SK-N-MC (cell line): ENCODE results near the gene GDF9.

ENCODE experiments used
- DNase-seq: peaks from one replicate; pipeline ENCODE4 v3.0.0-alpha.2; 2011; ENCODE audit warnings: low read depth, low spot score
- H3K27ac ChIP-seq: fragments of 200-600 bp; sonication (generic); 2 replicates; pipeline ENCODE4 v1.5.1; 2016; ENCODE audit warnings: mixed run types
- H3K36me3 ChIP-seq: fragments of 200-600 bp; sonication (generic); 2 replicates; pipeline ENCODE4 v1.6.1; 2017; ENCODE audit warnings: antibody characterized with exemption, low read length, mixed read lengths; ENCODE audit not compliant: insufficient read depth
- H3K4me3 ChIP-seq: fragments of 200-600 bp; sonication (generic); 2 replicates; pipeline ENCODE4 v1.5.1; 2016
- H3K9ac ChIP-seq: fragments of 200-600 bp; sonication (generic); 2 replicates; pipeline ENCODE4 v1.8.0; 2017; ENCODE audit warnings: mixed run types, mixed read lengths; ENCODE audit not compliant: insufficient read length
- H3K9me3 ChIP-seq: fragments of 200-600 bp; sonication (generic); 2 replicates; pipeline ENCODE4 v1.6.1; 2017; ENCODE audit warnings: low read depth, mild to moderate bottlenecking, antibody characterized with exemption, low read length, moderate library complexity, mixed read lengths
- EZH2 ChIP-seq: fragments of 200-600 bp; sonication (generic); IDR thresholded peaks from one replicate; pipeline ENCODE4 v1.6.1; 2017; ENCODE audit warnings: antibody characterized with exemption
- FOXP2 ChIP-seq: optimal IDR thresholded peaks from 2 replicates; pipeline ENCODE3; 2011; ENCODE audit warnings: mild to moderate bottlenecking, moderate library complexity; ENCODE audit not compliant: insufficient read depth; ENCODE audit errors: extremely low read length, control extremely low read depth
- POLR2AphosphoS5 ChIP-seq: IDR thresholded peaks from 2 replicates; pipeline ENCODE4 v1.6.1; 2012; ENCODE audit warnings: mild to moderate bottlenecking, low read depth, low read length, borderline replicate concordance

The GDF9 gene

DNA sequence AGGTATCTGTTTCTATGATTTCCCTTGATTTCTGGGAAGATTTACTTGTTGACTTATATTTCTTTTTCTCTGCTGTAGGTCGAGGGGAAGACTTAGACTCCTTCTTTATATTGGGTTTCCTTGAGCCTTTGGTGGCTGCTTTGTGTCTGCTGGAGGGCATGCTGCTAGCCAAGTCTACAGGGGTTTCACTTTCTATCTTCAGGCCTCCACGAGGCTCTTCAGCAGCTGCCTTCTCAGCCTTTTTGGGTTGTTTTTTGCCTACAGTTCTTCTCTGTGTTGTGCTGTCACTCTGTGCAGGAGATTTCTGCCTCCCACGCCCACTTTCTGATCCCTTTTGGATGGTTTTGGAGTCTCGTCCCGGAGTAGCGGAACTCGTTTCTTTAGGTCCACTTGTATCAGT, 30.4 kb upstream of the GDF9 start:
- Histone ChIP-seq H3K36me3 (peaks cover 75% of the 10 kb centered on the region), H3K9me3 (no peaks in the 10 kb centered on the region), H3K4me3 (no peak overlapping the region), H3K9ac (no peak overlapping the region), H3K27ac (no peak overlapping the region)
- no peak for DNase-seq
- TF ChIP-seq EZH2 (no peak), FOXP2 (no peak), POLR2AphosphoS5 (no peak)

DNA sequence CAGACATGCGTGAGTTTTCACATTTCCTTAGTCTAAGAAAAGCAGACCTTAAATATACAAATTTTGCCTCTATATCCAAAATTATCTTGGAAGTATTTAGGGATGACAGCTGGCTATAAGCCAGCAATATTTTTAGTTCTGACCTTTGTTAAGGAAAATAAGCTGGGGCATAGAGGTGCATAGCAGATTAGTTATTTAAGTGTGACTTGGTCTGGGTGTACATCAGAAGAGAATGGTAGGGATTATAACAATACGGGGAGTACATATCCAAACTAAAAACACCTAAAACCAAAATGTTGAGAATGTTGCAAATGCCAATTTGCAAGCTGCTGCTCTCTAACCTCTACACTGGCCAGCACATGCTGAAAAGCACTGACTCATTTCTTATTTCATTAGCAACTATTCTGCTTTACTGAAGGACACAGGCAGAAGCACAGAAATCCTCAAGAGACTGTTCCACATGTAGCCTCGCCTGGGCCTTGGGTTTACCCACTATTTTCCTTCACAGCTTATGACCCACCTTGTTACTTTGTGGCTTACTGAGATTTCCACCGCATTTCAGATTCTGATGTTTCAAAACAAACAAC, 29.5 kb upstream of the GDF9 start:
- Histone ChIP-seq H3K9ac (no peak overlapping the region), H3K36me3 (peaks cover 74% of the 10 kb centered on the region), H3K4me3 (no peak overlapping the region), H3K9me3 (no peaks in the 10 kb centered on the region), H3K27ac (no peak overlapping the region)
- DNase-seq, result no peak
- TF ChIP-seq FOXP2 (no peak), POLR2AphosphoS5 (no peak), EZH2 (no peak)

DNA sequence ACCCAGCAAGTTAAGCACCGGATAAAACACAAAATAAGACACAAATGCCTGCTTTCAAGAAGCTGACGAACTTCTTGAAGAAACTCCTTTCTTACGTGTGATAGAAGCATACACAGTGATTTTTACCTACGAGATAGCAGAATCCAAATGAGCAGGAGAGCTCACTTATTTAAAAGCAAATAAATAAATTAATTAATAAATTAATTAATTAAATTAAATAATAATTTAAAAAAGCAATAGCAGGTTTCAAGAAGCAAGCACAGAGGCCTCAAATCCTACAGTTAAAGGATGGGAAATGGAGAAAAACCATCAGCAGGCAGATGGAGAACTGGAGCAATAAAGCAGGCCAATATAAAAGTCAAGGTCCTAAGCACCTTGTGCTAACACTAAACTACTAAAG, 24.5 kb upstream of the GDF9 start:
- Histone ChIP-seq H3K27ac (no peak overlapping the region), H3K9me3 (no peaks in the 10 kb centered on the region), H3K4me3 (no peak overlapping the region), H3K36me3 (peaks cover 80% of the 10 kb centered on the region), H3K9ac (no peak overlapping the region)
- no peak for DNase-seq
- TF ChIP-seq EZH2 (no peak), FOXP2 (no peak), POLR2AphosphoS5 (no peak)

DNA sequence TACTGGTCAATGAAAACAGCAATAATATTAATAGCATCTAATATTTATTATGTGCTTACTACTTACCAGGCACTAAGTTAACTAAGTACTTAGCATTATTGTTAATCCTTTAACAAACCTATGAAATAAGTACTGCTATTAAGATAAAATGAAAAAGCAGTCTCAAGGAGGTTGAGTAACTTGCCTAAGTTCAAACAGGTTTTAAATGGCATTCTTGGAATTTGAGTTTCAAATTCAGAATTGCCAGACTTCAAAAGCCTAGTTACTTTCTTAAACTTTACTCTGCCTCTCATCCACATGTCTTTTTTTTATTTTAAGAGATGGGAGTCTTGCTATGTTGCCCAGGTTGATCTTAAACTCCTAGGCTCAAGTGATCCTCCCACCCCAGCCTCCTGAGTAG, 23.2 kb upstream of the GDF9 start:
- TF ChIP-seq FOXP2 (no peak), POLR2AphosphoS5 (no peak), EZH2 (no peak)
- Histone ChIP-seq H3K27ac (no peak overlapping the region), H3K9ac (no peak overlapping the region), H3K4me3 (no peak overlapping the region), H3K36me3 (peaks cover 72% of the 10 kb centered on the region), H3K9me3 (no peaks in the 10 kb centered on the region)
- no peak for DNase-seq

DNA sequence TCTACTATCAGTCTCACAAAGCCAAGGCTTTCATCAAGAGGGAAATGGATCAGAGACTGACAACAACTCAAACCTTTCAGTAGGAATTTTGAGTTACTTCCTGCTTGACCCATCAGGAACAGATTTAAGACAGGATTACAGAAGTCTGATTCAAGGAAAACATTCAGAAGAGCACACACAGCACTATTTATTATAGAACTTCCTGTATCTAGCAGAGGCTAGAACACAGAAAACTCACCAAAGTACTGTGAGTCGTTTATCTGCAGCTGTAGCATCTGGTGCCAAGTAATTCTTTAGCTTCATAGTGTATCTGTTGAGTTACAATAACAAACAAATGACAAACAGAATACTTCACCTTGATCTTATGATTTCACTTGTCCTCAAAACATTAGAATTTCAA, 21.0 kb upstream of the GDF9 start:
- Histone ChIP-seq H3K36me3 (peaks cover 73% of the 10 kb centered on the region), H3K27ac (no peak overlapping the region), H3K9me3 (no peaks in the 10 kb centered on the region), H3K9ac (no peak overlapping the region), H3K4me3 (no peak overlapping the region)
- no peak for TF ChIP-seq FOXP2
- no peak for TF ChIP-seq EZH2
- no peak for TF ChIP-seq POLR2AphosphoS5
- DNase-seq, result no peak

DNA sequence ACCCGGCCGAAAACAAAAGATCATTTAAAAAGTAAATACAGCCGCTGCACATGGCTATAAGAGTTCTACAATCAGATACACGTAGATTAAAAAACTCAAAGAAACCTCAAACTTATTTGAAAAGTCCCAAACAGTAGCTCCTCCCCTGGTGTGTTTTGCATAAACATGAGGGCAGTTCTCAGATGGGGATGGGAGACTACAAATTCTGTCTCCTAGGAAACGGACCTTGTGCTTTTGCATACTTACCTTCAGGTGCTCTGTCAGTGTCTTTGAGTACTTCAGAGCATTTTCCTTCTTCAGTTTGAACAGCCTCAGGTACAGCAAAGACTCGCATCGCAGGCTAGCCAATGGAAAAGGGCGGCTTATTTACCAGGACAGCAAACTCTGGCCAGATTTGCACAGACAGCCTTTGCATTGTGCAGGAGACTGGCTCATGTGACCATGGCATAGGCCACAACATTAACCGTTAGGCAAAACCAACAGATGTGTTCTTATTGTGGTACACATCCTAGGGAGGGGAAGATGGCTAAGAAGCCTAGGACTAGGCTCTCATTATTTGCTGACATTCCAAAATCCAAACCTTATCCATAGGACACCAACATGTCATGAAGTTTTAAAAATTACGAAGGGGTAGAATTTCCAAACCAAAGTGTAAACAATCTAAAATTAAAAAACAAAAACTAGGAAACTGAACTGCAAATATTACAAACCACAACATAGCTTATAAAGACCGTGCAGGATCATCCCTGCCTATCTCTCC, 20.0 kb upstream of the GDF9 start:
- TF ChIP-seq EZH2 (no peak), POLR2AphosphoS5 (no peak), FOXP2 (no peak)

DNA sequence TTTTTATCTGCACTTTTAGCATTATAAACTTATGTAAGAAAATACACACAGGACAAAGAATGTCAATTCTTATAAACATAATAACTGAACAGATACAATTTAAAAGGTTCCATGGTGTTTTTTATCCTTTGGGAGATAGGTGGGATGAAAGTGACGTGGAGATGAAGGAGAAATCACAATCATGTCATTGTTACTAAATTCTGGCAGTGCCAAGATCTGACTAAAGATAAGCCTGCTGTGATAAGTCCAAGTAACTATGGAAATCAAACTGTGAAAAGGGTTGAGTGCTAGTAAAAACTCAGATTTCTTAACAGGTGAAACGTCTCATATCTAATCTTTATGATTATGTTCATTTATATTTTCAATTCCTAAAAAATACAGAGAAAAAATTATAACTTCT, 18.3 kb upstream of the GDF9 start:
- Histone ChIP-seq H3K27ac (no peak overlapping the region), H3K4me3 (no peak overlapping the region), H3K9me3 (no peaks in the 10 kb centered on the region), H3K36me3 (peaks cover 77% of the 10 kb centered on the region), H3K9ac (no peak overlapping the region)
- no peak for DNase-seq
- TF ChIP-seq FOXP2 (no peak), POLR2AphosphoS5 (no peak), EZH2 (no peak)

More for the DNA sequence above, 20.0 kb upstream of the GDF9 start:
- peaks cover 71% of the 10 kb centered on the region for H3K36me3 ChIP-seq
- no peak overlapping the region for H3K27ac ChIP-seq
- H3K9me3 ChIP-seq, result no peaks in the 10 kb centered on the region
- no peak for DNase-seq
- no peak overlapping the region for H3K4me3 ChIP-seq
- H3K9ac ChIP-seq, result no peak overlapping the region

DNA sequence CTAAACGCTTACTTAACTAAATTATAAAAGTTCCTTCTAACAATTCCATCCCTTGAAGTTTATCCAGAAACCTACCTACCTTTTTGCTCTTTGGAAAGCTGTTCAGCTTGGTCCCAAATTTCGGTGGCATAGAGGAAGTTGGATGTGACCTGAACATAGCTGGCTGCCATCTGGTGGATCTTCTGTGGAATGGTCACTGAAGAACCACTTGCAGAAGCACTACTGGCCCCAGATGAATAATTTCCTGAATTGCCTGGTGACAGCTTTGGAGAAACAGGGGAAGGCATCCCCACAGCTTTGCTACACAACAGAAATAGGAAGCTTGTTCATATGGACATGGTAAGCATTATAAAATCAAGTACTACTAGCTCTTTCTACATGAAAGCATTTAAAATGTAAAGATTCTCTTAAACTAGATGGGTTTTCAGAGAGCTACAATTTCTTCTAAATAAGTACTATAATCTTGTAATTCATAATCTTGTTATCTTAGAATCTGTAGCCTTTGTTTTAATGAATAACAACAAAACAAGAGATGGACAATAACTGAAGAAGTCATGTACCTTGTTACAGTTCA, 17.1 kb upstream of the GDF9 start:
- DNase-seq, result no peak
- Histone ChIP-seq H3K27ac (no peak overlapping the region), H3K9ac (no peak overlapping the region), H3K36me3 (peaks cover 78% of the 10 kb centered on the region), H3K9me3 (no peaks in the 10 kb centered on the region), H3K4me3 (no peak overlapping the region)
- TF ChIP-seq POLR2AphosphoS5 (no peak), FOXP2 (no peak), EZH2 (no peak)

DNA sequence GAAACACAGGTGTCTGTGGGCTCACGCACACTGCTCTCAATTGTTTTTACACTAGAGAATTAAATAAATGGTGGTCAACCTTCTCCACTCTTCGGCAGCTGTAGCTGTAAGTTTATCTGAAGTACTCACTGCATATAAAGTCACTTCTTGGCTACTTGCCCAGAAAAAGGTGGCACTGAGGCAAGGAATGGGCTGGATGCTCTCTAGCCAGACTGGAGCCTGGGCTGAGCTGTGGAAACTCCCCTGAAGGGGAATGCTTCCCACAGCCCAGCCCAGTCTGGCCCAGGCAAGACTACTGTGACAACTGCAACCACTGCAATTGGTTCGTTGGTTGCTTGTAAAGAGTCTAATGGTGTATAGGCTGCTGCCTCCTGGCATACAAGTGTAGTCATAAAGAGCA, 11.7 kb upstream of the GDF9 start:
- H3K27ac ChIP-seq, result no peak overlapping the region
- DNase-seq, result no peak
- H3K9me3 ChIP-seq, result no peaks in the 10 kb centered on the region
- peaks cover 61% of the 10 kb centered on the region for H3K36me3 ChIP-seq
- no peak overlapping the region for H3K4me3 ChIP-seq
- no peak overlapping the region for H3K9ac ChIP-seq
- TF ChIP-seq EZH2, result no peak
- TF ChIP-seq FOXP2, result no peak
- no peak for TF ChIP-seq POLR2AphosphoS5
